Measurements from ENCODE around the gene SPATA2. TPM values are rescaled to one million over a fixed set of nuclear protein-coding genes. Genes with fewer than 3 reads are reported as not detected.
A peak's percentile ranks its signal among the peaks of the same experiment; 100 is the strongest.

SPATA2 gene
- total RNA-seq, 1 donor: 3.3 TPM

GRCh38 chr20:49941456-49941855 lies 26.1 kb upstream of the SPATA2 start:
- peaks cover 59% of the 10 kb centered on the region for H3K36me3 ChIP-seq (ENCODE audit: insufficient read depth, low read length)
- no peak overlapping the region for H3K27ac ChIP-seq (ENCODE audit: low read depth, low read length)
- no peak overlapping the region for H3K4me2 ChIP-seq (ENCODE audit: insufficient read depth, low read length)
- no peak overlapping the region for H3K4me3 ChIP-seq (ENCODE audit: insufficient read depth, low read length)
- H2AFZ ChIP-seq (ENCODE audit: low read length): no peak overlapping the region
- DNase-seq (ENCODE audit: insufficient read length, low spot score, missing footprints): no peak
- H4K20me1 ChIP-seq (ENCODE audit: insufficient read depth, low read length): peaks cover 50% of the 10 kb centered on the region
- H3K9me3 ChIP-seq (ENCODE audit: low read depth, low read length): no peaks in the 10 kb centered on the region
- peaks cover 24% of the 10 kb centered on the region for H3K4me1 ChIP-seq (ENCODE audit: insufficient read depth, low read length)
- no peaks in the 10 kb centered on the region for H3K27me3 ChIP-seq (ENCODE audit: insufficient read depth, low read length)
- peaks cover 95% of the 10 kb centered on the region for H3K79me2 ChIP-seq (ENCODE audit: insufficient read depth, low read length)
- no peak for TF ChIP-seq CTCF (IDR thresholded peaks at IDR 0.05; ENCODE audit: extremely low read depth, low read depth, low read length)

- peaks cover 46% of the 10 kb centered on the region for H4K20me1 ChIP-seq (ENCODE audit: insufficient read depth, low read length)
- H3K79me2 ChIP-seq (ENCODE audit: insufficient read depth, low read length): peaks cover 72% of the 10 kb centered on the region
- H3K27ac ChIP-seq (ENCODE audit: low read depth, low read length): peak overlapping the region; percentile 87
Observed at GRCh38 chr20:49938173-49939163, 23.1 kb upstream of the SPATA2 start.

GRCh38 chr20:49937027-49937929 lies 21.9 kb upstream of the SPATA2 start:
- Histone ChIP-seq H3K9me3 (ENCODE audit: low read depth, low read length) (no peaks in the 10 kb centered on the region), H2AFZ (ENCODE audit: low read length) (peak overlapping the region; percentile 65), H3K4me1 (ENCODE audit: insufficient read depth, low read length) (peaks cover 24% of the 10 kb centered on the region), H3K4me2 (ENCODE audit: insufficient read depth, low read length) (peak overlapping the region; percentile 99), H3K79me2 (ENCODE audit: insufficient read depth, low read length) (peaks cover 61% of the 10 kb centered on the region), H3K27me3 (ENCODE audit: insufficient read depth, low read length) (no peaks in the 10 kb centered on the region), H3K36me3 (ENCODE audit: insufficient read depth, low read length) (peaks cover 22% of the 10 kb centered on the region), H3K27ac (ENCODE audit: low read depth, low read length) (peak overlapping the region; percentile 87), H4K20me1 (ENCODE audit: insufficient read depth, low read length) (peaks cover 43% of the 10 kb centered on the region), H3K4me3 (ENCODE audit: insufficient read depth, low read length) (peak overlapping the region; percentile 80)
- no peak for TF ChIP-seq CTCF (IDR thresholded peaks at IDR 0.05; ENCODE audit: extremely low read depth, low read depth, low read length)
- no peak for DNase-seq (ENCODE audit: insufficient read length, low spot score, missing footprints)

More at GRCh38 chr20:49938173-49939163, 23.1 kb upstream of the SPATA2 start:
- Histone ChIP-seq H3K27me3 (ENCODE audit: insufficient read depth, low read length) (no peaks in the 10 kb centered on the region), H3K4me1 (ENCODE audit: insufficient read depth, low read length) (peaks cover 24% of the 10 kb centered on the region), H3K36me3 (ENCODE audit: insufficient read depth, low read length) (peaks cover 34% of the 10 kb centered on the region), H2AFZ (ENCODE audit: low read length) (no peak overlapping the region), H3K4me3 (ENCODE audit: insufficient read depth, low read length) (peak overlapping the region; percentile 80), H3K9me3 (ENCODE audit: low read depth, low read length) (no peaks in the 10 kb centered on the region), H3K4me2 (ENCODE audit: insufficient read depth, low read length) (peak overlapping the region; percentile 99)
- no peak for TF ChIP-seq CTCF (IDR thresholded peaks at IDR 0.05; ENCODE audit: extremely low read depth, low read depth, low read length)
- peak; percentile 84 for DNase-seq (ENCODE audit: insufficient read length, low spot score, missing footprints)

All from osteoblast (primary cell).